GM19025 (cell line): ENCODE data around the gene BPGM.

Experiments
- ATAC-seq: cut with Tn5 transposase; IDR thresholded peaks from one replicate; pipeline ENCODE4 v1.9.1; 2021; ENCODE audit warnings: mild to moderate bottlenecking, low read depth, moderate library complexity; ENCODE audit not compliant: unreplicated experiment

The BPGM gene

GRCh38 chr7:134646425-134647305 is at the start of gene BPGM:
Gene BPGM, plus strand, starts transcription at chr7:134646853. Its CDS starts 14,655 bp downstream, at chr7:134661508.
- peak; percentile 98 for ATAC-seq

GRCh38 chr7:134599371-134599770 is 47.3 kb upstream of the BPGM start:
- ATAC-seq: no peak

- no peak for ATAC-seq
Observed at GRCh38 chr7:134601459-134601858, 45.2 kb upstream of the BPGM start.

- no peak for ATAC-seq
Observed at GRCh38 chr7:134602881-134603451, 43.7 kb upstream of the BPGM start.

- ATAC-seq: peak; percentile 67
Observed at GRCh38 chr7:134605978-134606923, 40.4 kb upstream of the BPGM start.

- ATAC-seq: no peak
Observed at GRCh38 chr7:134611611-134612151, 35.0 kb upstream of the BPGM start.

GRCh38 chr7:134612197-134612596 is 34.5 kb upstream of the BPGM start:
- ATAC-seq: no peak

GRCh38 chr7:134613623-134614347 is 32.9 kb upstream of the BPGM start:
- no peak for ATAC-seq

- ATAC-seq: no peak
Observed at GRCh38 chr7:134616611-134617010, 30.0 kb upstream of the BPGM start.

- no peak for ATAC-seq
Observed at GRCh38 chr7:134618756-134619530, 27.7 kb upstream of the BPGM start.

- no peak for ATAC-seq
Observed at GRCh38 chr7:134619627-134620331, 26.9 kb upstream of the BPGM start.

- no peak for ATAC-seq
Observed at GRCh38 chr7:134622303-134622995, 24.2 kb upstream of the BPGM start.

- no peak for ATAC-seq
Observed at GRCh38 chr7:134623193-134623592, 23.5 kb upstream of the BPGM start.

GRCh38 chr7:134625550-134625949 is 21.1 kb upstream of the BPGM start:
- no peak for ATAC-seq

- ATAC-seq: no peak
Observed at GRCh38 chr7:134627109-134627774, 19.4 kb upstream of the BPGM start.

GRCh38 chr7:134627775-134628153 is 18.9 kb upstream of the BPGM start:
- ATAC-seq: no peak

GRCh38 chr7:134629445-134629844 is 17.2 kb upstream of the BPGM start:
- ATAC-seq: no peak

- no peak for ATAC-seq
Observed at GRCh38 chr7:134630237-134630636, 16.4 kb upstream of the BPGM start.
